ENCODE measurements around the gene PLCL2.

DNA sequence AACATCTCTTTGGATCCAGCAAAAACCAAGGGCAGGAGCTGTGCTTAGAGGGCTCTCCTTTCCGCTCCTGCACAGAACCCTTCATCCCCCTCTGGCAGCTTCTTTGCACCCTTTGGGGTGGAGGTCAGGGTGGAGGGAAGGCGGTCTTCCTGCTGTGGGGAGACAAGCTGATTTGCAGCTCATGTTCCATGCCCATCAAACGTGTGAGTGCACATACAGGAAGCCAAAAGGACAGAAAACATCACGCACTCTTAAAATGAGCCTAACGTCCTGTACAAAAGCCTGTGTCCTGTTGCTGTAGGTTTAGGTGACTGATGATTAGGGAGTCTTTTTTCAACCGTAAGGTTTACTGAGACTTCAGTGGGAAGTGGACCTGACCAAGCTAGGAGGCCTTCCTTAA, 195.2 kb downstream of the PLCL2 start:
- TF ChIP-seq, protein P1, sequence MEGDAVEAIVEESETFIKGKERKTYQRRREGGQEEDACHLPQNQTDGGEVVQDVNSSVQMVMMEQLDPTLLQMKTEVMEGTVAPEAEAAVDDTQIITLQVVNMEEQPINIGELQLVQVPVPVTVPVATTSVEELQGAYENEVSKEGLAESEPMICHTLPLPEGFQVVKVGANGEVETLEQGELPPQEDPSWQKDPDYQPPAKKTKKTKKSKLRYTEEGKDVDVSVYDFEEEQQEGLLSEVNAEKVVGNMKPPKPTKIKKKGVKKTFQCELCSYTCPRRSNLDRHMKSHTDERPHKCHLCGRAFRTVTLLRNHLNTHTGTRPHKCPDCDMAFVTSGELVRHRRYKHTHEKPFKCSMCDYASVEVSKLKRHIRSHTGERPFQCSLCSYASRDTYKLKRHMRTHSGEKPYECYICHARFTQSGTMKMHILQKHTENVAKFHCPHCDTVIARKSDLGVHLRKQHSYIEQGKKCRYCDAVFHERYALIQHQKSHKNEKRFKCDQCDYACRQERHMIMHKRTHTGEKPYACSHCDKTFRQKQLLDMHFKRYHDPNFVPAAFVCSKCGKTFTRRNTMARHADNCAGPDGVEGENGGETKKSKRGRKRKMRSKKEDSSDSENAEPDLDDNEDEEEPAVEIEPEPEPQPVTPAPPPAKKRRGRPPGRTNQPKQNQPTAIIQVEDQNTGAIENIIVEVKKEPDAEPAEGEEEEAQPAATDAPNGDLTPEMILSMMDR (IDR thresholded peaks at IDR 0.05; ENCODE audit: low read depth, low read length, poor library complexity, severe bottlenecking) = no peak
- TF ChIP-seq EZH2phosphoT487 (IDR thresholded peaks at IDR 0.05; ENCODE audit: borderline replicate concordance, low read length) = no peak
